Uterus (tissue), 4 donors: Measurements from ENCODE around the gene PCGF6. TPM values are rescaled to one million over a fixed set of nuclear protein-coding genes. Genes with fewer than 3 reads are reported as not detected.

ENCODE experiments used
- DNase-seq, 2 donors: peaks; one replicate each; pipeline ENCODE4 v3.0.0-alpha.2; 2019 to 2020
- H3K27ac ChIP-seq, 2 donors: fragments of 200-600 bp; sonication (generic); 1 replicate in 1 of 2; 2 replicates in 1 of 2; pipeline ENCODE4 v1.5.1; 2016 to 2018
- H3K27me3 ChIP-seq, 2 donors: fragments of 200-600 bp; sonication (generic); one replicate each; pipeline ENCODE4 v1.5.1; 2018 to 2019; ENCODE audit warnings: control low read depth in 1 of 2
- H3K36me3 ChIP-seq, 2 donors: fragments of 200-600 bp; sonication (generic); one replicate each; pipeline ENCODE4 v1.5.1; 2019; ENCODE audit warnings: control low read depth in 1 of 2
- H3K4me1 ChIP-seq, 2 donors: fragments of 200-600 bp; sonication (generic); one replicate each; pipeline ENCODE4 v1.5.1; 2018 to 2019; ENCODE audit warnings: control low read depth in 1 of 2
- H3K4me3 ChIP-seq, 2 donors: fragments of 200-600 bp; sonication (generic); 1 replicate in 1 of 2; 2 replicates in 1 of 2; pipeline ENCODE4 v1.5.1; 2018 to 2019; ENCODE audit warnings: mild to moderate bottlenecking in 1 of 2
- H3K9me3 ChIP-seq, 2 donors: fragments of 200-600 bp; sonication (generic); one replicate each; pipeline ENCODE4 v1.5.1; 2019; ENCODE audit warnings: control low read depth in 1 of 2
- POLR2A ChIP-seq, 2 donors: fragments of 450-650 bp; IDR thresholded peaks; one replicate each; pipeline ENCODE4 v1.6.1; 2016; ENCODE audit warnings: antibody characterized with exemption in 2 of 2, mild to moderate bottlenecking in 1 of 2, moderate library complexity in 1 of 2
- intact Hi-C: fragments of 100-400 bp; cut with DNase I; formaldehyde crosslinking; loops from one replicate; pipeline ENCODE4 v1.15.1; 2023; ENCODE audit warnings: low total_unique reads
- microRNA counts, 2 donors: library from miRNA; unstranded; fragments of <30 nt; microRNA quantifications; one replicate each; lab custom pipeline; 2016 to 2017
- microRNA-seq: library from miRNA; unstranded; fragments of <30 nt; microRNA quantifications from one replicate; pipeline ENCODE4, GENCODE V29; 2016; ENCODE audit warnings: borderline microRNAs expressed, borderline replicate concordance
- small RNA-seq: library from RNA; depleted of rRNA; stranded (forward); fragments of <200 nt; gene quantifications from one replicate; pipeline ENCODE3, GENCODE V24; 2016
- total RNA-seq, 4 donors: library from RNA; depleted of rRNA in 3 of 4; stranded (reverse); fragments of >200 nt in 3 of 4; gene quantifications; one replicate each; pipeline versions ENCODE4 v1.1.0 to v1.2.4, GENCODE V29; 2014 to 2023
- TF ChIP-seq, protein P1 (sequence below), 4 experiments: fragments of 200-600 bp in 2 of 4; fragments of 450-650 bp in 2 of 4; sonication (generic) in 2 of 4; IDR thresholded peaks; one replicate each; pipeline ENCODE4 v1.5.1; 2016 to 2019; ENCODE audit warnings: antibody characterized with exemption in 4 of 4, mild to moderate bottlenecking in 2 of 4, moderate library complexity in 1 of 4
- donor health status: DM: yes; HTN: yes; CAD: no.

Gene PCGF6
- total RNA-seq, 4 donors from 2014 or later: 1.5 to 19.2 (median 9.7) TPM

DNA sequence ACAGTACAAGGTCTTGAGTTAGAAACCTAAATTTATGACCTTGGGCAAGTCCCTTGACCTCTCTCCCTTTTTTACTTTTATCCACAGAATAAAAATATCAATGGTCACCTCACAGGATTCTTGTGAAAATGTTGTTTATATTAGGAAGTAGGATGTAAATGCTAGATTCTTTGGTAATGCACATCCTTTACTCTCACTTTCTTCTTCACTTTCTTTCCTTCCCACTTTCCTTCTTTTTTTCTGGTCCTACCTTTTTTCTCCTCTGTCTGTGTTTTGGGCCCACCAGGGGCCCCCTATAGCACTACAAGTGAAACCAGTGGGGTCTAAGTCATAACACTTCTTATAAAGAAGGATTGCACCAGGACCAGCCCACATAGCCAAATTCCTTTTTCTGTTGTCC is 93.1 kb downstream of the PCGF6 start:
- no peaks in the 10 kb centered on the region for H3K4me1 ChIP-seq
- no peak overlapping the region for H3K4me3 ChIP-seq
- no peak for DNase-seq
- no peak overlapping the region for H3K27ac ChIP-seq
- H3K9me3 ChIP-seq: no peaks in the 10 kb centered on the region
- H3K27me3 ChIP-seq: no peaks in the 10 kb centered on the region
- intact Hi-C loops: no loop called here
- no peaks in the 10 kb centered on the region for H3K36me3 ChIP-seq
- TF ChIP-seq, protein P1, sequence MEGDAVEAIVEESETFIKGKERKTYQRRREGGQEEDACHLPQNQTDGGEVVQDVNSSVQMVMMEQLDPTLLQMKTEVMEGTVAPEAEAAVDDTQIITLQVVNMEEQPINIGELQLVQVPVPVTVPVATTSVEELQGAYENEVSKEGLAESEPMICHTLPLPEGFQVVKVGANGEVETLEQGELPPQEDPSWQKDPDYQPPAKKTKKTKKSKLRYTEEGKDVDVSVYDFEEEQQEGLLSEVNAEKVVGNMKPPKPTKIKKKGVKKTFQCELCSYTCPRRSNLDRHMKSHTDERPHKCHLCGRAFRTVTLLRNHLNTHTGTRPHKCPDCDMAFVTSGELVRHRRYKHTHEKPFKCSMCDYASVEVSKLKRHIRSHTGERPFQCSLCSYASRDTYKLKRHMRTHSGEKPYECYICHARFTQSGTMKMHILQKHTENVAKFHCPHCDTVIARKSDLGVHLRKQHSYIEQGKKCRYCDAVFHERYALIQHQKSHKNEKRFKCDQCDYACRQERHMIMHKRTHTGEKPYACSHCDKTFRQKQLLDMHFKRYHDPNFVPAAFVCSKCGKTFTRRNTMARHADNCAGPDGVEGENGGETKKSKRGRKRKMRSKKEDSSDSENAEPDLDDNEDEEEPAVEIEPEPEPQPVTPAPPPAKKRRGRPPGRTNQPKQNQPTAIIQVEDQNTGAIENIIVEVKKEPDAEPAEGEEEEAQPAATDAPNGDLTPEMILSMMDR (IDR thresholded peaks at IDR 0.05): no peak
- TF ChIP-seq POLR2A (IDR thresholded peaks at IDR 0.05): no peak

DNA sequence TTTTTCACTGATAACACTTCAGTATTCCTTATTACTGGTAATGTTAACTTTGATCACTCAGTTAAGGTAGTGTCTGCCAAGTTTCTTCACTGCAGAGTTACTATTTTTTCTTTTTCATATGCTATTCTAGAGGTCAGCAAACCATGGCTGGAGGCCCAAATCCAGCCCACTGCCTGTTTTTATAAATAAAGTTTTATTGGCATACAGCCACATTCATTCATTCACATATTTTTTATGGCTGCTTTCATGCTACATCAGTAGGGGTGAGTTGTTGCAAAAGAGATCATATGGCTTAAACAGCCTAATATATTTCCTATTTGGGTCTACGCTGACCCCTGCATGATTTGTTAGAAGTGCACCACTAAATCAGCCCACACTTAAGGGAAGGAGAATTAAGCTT is 94.3 kb downstream of the PCGF6 start:
- Histone ChIP-seq H3K4me3 (no peak overlapping the region), H3K27me3 (no peaks in the 10 kb centered on the region), H3K4me1 (no peaks in the 10 kb centered on the region), H3K36me3 (no peaks in the 10 kb centered on the region), H3K9me3 (no peaks in the 10 kb centered on the region), H3K27ac (no peak overlapping the region)
- no peak for TF ChIP-seq POLR2A (IDR thresholded peaks at IDR 0.05)
- TF ChIP-seq, protein P1 (IDR thresholded peaks at IDR 0.05): no peak
- DNase-seq: no peak
- intact Hi-C loops: no loop called here

DNA sequence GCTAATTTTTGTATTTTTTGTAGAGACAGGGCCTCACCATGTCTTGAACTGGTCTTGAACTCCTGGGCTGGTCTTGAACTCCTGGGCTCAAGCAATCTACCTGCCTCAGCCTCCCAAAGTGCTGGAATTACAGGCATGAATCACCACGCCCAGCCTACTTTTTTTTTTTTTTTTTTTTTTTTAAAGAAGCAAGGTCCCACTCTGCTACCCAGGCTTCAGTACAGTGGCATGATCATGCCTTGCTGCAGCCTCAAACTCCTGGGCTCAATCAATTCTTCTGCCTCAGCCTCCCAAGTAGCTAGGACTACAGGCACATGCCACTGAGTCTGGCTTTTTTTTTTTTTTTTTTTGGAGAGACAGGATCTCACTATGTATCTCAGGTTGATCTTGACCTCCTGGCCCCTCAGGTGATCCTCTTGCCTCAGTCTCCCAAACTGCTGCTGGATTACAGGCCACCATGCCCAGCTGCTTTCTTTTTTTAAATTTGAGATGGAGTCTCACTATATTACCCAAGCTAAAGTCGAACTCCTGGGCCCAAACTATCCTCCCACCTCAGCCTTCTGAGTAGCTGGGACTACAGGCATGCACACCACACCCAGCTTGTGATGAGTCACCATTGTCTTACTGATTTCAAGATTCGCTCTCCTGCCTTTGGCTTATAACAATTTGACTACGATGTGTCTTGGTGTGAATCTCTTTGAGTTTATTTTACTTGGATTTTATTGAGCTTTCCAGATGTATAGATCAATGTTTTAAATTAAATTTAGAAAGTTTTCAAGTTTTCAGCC is 96.2 kb downstream of the PCGF6 start:
- intact Hi-C loops: no loop called here

DNA sequence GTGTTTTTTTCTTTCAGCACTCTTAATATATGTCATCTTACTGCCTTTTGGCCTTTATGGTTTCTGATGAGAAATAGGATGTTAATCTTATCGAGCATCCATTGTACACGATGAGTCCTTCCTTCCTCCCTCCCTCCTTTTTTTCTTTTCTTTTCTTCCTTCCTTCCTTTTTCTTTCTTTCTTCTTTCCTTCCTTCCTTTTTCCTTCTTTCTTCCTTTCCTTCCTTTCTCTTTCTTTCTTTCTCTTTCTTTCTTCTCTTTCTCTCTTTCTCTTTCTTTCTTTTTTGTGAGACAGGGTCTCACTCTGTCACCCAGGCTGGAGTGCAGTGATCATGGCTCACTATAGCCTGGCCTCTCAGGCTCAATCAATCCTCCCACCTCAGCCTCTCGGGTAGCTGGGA is 96.8 kb downstream of the PCGF6 start:
- no peaks in the 10 kb centered on the region for H3K4me1 ChIP-seq
- TF ChIP-seq POLR2A (IDR thresholded peaks at IDR 0.05): no peak
- TF ChIP-seq, protein P1 (IDR thresholded peaks at IDR 0.05): no peak
- intact Hi-C loops: no loop called here

More for the DNA sequence above, 96.2 kb downstream of the PCGF6 start:
- no peaks in the 10 kb centered on the region for H3K36me3 ChIP-seq
- no peak overlapping the region for H3K4me3 ChIP-seq
- no peak overlapping the region for H3K27ac ChIP-seq
- H3K27me3 ChIP-seq: no peaks in the 10 kb centered on the region
- TF ChIP-seq, protein P1 (IDR thresholded peaks at IDR 0.05): no peak
- TF ChIP-seq POLR2A (IDR thresholded peaks at IDR 0.05): no peak
- no peaks in the 10 kb centered on the region for H3K4me1 ChIP-seq
- H3K9me3 ChIP-seq: no peaks in the 10 kb centered on the region
- DNase-seq: no peak

More for the DNA sequence above, 96.8 kb downstream of the PCGF6 start:
- Histone ChIP-seq H3K27me3 (no peaks in the 10 kb centered on the region), H3K9me3 (no peaks in the 10 kb centered on the region), H3K4me3 (no peak overlapping the region), H3K27ac (no peak overlapping the region), H3K36me3 (no peaks in the 10 kb centered on the region)
- no peak for DNase-seq

MicroRNA genes within 50 kb of the gene (microRNA counts, 767-probe panel; counts per million panel counts)
- 0 counts per million in 2 donors for microRNA hsa-miR-1307-3p (lab: Ali Mortazavi, UCI)

Small RNAs within 50 kb of the gene (microRNA-seq; reads per million reads assigned to microRNA genes)
- 214 reads per million, percentile 64 among the genes with 10 or more reads in this experiment for gene MIR1307

Small RNAs within 50 kb of the gene (small RNA-seq; reads per million reads assigned to genes)
- not detected for gene RNU11-3P

Other genes with a start within 250 kb of the PCGF6 start
- 100 to 1,000 TPM in 2 of 4 donors, 10 to 100 TPM in 2; 12.3 to 134 (median 99.4) TPM for gene NT5C2, start 157.9 kb downstream of the PCGF6 start, total RNA-seq
- under 1 TPM in 2 of 4 donors, not detected in 2; 0.26 to 0.35 TPM for gene RPEL1, start 105.3 kb downstream of the PCGF6 start, total RNA-seq
- gene INA, start 74.0 kb downstream of the PCGF6 start, total RNA-seq: under 1 TPM in 1 of 4 donors, not detected in 3; 0.55 TPM
- gene TAF5, start 16.8 kb upstream of the PCGF6 start, total RNA-seq: 1 to 10 TPM; 1.8 to 8.6 (median 6.0) TPM
- gene ATP5MK, start 45.3 kb upstream of the PCGF6 start, total RNA-seq: 100 to 1,000 TPM in 3 of 4 donors, 10 to 100 TPM in 1; 74.1 to 379 (median 185) TPM
- gene PDCD11, start 45.5 kb upstream of the PCGF6 start, total RNA-seq: 10 to 100 TPM in 2 of 4 donors, 1 to 10 TPM in 2; 7.4 to 39.0 (median 22.2) TPM
- 10 to 100 TPM; 29.7 to 98.7 (median 46.8) TPM for gene CALHM2, start 101.2 kb upstream of the PCGF6 start, total RNA-seq
- not detected for gene CALHM1, start 107.8 kb upstream of the PCGF6 start, total RNA-seq
- not detected for gene CALHM3, start 128.1 kb upstream of the PCGF6 start, total RNA-seq
- 10 to 100 TPM in 2 of 4 donors, 1 to 10 TPM in 2; 3.8 to 46.1 (median 14.1) TPM for gene NEURL1, start 142.6 kb upstream of the PCGF6 start, total RNA-seq